M059J (cell line): ENCODE measurements around the gene SNX11. TPM values are rescaled to one million over a fixed set of nuclear protein-coding genes. Genes with fewer than 3 reads are reported as not detected.

Experiments
- DNase-seq: peaks from one replicate; pipeline ENCODE4 v3.0.0-alpha.2; 2012; ENCODE audit warnings: low read depth
- total RNA-seq: library from RNA; depleted of rRNA; stranded (reverse); fragments of >200 nt; shearing (Covaris generic); gene quantifications from 2 replicates; pipeline ENCODE4 v1.2.3, GENCODE V29; 2014

Gene SNX11
- total RNA-seq, 1 experiment from 2014 or later = 18.1 TPM

DNA sequence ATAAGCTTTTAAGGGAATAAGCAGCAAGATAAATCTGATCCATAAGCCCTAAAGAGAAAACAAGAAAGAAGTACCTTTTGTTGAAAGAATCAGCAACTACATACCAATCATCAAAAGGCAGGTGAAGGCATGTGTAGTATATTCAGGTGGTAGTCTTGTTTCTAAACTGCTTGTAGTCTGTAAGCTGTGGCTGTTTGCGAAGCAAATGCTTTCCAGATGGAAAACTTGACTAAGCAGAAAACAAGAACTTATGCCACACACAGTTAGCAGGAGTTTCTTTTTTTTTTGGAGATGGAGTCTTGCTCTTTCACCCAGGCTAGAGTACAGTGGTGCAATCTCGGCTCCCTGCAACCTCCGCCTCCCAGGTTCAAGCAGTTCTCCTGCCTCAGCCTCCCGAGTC lies 12.0 kb upstream of the SNX11 start:
- no peak for DNase-seq

DNA sequence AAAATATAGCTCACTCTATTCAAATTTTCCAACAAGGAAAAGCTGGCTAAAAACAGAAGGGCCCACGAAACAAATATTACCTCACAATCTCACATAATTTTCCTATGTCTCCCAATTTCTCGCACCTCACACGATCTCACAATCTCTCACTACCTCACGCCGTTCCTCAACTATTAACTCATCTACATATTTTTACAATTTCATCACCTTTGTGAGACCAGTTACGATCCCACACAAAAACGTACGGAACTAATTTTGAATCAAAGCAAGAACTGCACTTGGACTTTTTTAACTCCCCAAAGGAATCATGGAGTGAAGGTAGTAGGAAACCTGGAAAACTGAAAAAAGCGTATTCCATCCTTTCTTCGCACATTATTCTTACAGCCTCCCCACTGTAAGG lies 7.4 kb upstream of the SNX11 start:
- DNase-seq = peak; percentile 39

DNA sequence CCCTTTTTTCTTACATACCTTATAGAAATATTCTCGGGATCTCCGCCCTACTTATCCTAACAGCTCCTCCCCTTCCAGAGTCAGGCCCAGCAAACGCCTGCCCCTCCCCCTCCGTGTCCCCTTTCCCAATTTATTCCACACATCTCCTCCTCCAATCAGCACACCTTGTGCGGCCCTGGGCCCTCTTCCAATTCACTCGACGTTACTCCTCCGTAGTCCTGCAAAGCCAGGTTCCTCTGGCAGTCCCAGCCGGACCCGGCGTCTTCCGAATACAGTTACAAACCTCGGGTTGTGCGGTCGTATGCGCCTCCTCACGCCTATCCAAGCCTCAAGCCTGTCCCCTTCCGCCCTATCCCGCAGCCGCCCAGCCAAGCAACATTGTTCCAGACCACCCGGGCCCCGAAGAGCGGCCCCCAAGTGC lies 7.0 kb upstream of the SNX11 start:
- peak; percentile 67 for DNase-seq

DNA sequence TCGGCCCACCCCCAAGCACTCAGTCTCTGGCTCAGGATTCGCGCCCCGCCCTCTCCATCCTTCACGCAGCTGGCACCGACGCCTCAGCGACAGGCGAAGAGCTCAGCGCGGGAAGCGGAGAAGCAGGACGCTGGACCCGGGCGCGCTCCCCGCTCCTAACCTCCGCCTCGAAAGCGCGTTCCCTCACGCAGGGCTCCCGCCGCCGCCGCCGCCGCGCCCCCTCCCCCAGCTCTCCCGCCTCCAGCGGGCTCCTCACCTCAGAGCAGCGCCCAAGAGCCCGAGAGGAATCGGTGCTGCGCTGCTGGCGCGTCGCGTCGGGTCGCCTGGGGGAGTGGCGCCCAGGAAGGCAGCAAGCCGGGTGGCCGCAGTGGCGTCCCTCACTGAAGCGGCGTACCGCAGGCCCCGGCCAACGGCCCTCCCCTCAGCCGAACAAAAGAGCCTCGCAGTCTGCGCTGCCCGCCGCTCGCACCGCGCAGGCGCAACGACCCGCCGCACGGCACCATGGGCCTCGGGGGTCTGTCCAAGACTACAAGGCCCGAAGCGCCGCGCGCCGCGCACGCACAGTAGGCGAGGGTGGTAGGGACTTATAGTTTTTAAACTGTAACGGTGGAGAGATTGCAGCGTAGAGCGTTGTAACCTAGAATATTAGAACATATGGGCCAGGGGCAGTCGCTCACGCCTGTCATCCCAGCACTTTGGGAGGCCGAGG lies 6.4 kb upstream of the SNX11 start, which contains the start of gene CBX1:
CBX1 (minus strand) TSS at position 467 of the 709 bp plus-strand sequence. CDS start 24,474 bp downstream, outside the sequence.
- DNase-seq = peak; percentile 94

DNA sequence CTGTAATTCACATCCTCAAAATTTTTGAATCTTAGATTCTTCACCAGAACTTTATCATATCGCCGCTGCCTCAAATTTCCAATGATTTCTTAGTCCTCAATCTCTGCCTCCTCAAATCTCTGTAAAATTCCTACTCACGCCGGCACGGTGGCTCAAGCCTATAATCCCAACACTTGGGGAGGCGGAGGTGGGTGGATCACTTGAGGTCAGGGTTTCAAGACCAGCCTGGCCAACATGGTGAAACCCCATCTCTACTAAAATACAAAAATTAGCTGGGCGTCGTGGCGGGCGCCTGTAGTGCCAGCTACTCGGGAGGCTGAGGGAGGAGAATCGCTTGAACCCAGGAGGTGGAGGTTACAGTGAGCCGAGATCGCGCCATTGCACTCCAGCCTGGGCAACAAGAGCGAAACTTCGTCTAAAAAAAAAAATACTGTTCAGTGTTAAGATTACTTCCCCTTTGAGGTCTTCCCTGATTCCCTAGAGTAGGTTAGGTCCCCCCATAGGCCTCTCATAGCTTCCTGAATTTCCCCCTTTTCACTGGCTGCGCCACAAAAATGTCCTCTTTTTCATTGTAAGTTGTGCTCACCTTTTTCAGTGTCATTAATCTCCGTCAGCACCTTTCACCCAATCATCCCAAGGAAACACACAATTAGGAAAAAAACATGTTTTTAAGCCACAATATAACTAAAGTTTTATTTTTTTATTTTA lies 5.4 kb upstream of the SNX11 start:
- no peak for DNase-seq

DNA sequence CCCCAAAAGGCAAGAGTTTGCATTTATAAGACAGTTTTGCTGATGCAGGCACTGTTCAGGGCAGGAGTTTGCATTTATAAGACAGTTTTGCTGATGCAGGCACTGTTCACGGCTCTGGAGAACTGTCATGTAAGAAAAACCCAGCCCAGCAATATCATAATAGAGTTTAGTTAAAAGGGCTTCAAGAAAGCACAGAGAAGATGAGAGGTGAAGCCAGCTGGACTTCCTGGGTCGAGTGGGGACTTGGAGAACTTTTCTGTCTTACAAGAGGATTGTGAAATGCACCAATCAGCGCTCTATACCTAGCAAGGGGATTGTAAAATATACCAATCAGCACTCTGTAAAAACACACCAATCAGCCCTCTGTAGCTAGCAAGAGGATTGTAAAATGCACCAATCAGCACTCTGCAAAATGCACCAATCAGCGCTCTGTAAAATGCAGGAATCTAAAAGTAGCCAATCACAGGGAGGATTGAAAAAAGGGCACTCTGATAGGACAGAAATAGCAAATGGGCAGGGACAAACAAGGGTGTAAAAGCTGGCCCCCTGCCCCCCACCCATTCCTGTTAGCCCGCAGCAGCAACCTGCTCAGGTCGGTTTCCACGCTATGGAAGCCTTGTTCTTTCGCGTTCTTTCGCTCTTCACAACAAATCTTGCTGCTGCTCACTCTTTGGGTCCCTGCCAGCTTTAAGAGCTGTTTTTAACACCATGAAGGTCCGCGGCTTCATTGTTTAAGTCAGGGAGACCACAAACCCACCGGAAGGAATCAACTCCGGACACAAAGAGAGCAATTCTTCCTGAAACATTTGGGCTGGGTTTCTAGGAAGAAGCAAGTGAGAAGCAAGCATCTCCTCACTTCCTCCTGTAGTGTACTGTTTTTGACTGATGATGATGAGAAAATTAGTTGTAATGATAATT lies 4.5 kb upstream of the SNX11 start:
- no peak for DNase-seq

DNA sequence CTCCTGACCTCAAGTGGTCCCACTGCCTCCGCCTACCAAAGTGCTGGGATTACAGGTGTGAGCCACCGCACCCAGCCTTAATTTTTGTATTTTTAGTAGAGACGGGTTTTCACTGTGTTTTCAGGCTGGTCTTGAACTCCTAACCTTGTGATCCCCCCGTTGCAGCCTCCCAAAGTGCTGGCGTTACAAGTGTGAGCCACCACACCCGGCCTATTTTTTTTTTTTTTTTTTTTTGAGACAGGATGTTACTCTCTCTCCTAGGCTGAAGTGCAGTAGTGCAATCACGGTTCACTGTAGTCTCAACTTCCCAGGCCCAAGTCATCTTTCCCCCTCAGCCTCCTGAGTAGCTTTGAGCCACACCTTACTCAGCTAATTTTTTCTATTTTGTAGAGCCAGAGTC lies 3.1 kb upstream of the SNX11 start:
- no peak for DNase-seq

DNA sequence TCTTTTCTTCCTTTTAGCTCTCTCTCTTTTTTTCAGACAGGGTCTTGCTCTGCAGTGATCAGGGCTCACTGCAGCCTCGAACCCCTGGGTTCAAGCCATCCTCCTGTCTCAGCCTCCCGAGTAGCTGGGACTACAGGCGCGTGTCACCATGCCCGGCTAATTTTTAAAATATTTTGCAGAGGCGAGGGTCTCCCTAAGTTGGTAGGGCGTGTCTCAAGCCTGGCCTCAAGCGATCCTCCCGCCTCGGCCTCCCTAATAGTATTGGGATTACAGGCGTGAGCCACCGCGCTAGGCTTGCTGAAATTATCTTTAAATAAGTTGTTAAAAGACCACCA lies 797 bp upstream of the SNX11 start:
- no peak for DNase-seq

DNA sequence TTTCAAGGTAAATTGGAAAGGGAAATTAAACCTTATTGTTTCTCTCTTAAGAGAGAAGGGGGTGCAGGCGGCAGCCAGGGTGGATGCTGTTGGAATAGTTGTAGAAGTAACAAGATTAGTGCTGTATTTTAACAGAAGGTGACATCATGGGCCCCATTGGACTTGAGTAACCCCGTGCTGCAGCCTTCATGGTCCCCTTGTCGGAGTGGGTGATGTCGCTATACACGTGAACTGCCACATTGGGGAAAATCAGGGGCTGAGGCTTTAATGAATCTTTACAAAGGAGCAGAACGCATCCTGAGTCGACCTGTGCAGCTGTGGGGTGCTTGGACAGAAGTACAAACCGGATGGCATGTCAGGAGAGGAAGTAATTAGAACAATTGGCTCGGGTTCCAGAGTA lies 3.2 kb downstream of the SNX11 start:
- no peak for DNase-seq

DNA sequence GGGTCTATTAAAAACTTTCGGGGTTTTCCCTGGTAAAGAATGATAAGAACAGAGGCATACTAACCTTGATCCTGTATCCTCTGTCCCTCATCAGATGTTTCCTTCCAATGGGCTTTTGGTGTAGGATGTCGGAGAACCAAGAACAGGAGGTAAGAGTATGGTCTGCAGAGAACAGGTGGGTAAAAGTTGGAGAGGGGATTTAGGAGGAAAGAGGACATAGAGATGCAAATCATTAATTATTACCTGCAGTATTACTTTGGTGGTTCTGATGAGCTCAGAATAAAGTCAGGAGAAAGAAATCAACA lies 4.3 kb downstream of the SNX11 start:
- no peak for DNase-seq

DNA sequence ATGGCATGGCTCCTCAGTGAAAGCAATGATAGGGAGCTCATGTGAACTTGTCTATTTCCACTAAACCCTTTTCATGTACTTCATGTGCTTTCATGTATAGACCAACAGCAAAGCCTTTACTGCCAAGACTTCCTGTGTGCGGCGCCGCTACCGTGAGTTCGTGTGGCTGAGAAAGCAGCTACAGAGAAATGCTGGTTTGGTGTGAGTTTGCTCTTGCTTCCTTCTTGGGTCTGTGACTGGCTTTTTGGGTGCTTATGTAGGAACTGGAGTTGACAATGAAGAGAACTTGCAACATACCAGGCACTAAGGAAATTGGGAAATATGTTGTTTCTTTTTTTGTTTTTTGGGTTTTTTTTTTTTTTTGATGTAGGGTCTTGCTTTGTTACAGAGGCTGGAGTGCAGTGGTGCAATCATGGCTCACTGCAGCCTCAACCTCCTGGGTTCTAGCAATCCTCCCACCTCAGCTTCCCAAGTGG lies 5.7 kb downstream of the SNX11 start:
- DNase-seq = no peak

DNA sequence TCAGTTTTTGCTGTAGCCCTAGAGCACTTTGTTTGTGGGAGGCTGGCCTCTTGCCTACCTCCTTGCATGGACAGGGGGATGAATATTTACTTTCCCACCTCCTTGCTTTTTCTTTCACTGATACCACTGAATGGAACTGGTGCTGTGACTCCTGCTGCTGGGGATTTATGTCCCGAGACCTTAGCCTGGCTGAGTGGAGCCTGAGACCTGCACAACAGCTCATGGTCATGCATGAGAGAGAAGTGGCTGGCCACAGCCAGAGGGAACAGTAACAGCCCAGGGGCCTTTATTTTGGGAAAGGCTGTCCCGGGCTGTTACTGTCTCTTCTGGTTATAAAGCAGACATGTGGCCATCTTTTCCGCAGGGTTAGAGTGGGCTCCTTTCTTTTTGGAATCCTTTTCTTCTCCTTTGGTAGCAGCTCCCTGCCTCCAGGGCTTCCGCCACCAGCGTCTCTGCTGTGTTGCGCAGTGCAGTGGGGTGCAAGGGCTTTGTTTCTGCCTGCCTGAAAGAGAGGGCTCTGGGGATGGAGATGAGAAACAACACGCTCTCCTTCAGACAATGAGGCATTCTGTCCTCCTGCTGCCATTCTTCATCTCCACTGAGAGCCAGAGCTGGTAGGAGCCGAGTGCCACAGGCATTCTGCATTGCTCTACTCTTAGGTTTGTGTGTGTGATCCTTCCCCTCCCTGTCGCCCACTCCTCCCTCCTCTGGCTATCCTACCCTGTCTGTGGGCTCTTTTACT lies 14.5 kb downstream of the SNX11 start:
- DNase-seq = no peak

DNA sequence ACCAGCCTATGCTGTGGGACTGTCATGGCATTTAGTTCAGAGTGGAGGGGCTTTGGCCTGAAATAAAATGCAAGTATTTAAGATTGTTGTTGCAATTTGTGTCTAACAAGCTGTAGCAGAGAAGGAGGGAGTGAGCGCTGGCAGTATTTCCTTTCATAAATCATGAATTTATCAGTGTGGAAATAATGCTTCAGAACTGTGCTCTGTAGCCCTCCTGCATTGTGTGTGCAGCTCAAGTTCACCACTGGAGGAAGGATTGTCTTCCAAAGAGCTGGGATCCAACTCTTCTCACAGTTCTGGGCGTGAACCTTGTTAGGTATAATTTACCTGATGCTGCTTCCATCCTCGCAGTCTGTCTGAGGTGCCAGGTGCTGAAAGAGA lies 15.1 kb downstream of the SNX11 start:
- no peak for DNase-seq

DNA sequence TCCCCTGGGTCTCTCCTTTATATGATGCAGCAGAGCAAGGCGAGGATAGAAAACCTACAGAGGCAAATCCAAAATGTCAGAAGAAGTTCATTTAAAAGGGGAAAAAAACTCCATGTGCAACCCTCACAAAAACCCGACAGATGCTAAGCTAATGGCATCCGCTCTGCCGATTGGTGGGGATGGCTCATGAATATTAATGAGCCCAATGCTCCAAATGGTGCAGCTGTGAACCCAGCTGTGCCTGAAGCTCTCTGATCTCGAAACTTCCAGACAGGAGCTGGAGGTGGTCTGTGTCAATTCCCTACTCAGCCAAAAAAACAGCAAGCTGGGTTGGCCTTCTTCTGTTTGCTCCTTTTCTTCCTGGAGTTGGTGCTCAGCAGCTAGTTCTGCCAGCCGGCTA lies 15.5 kb downstream of the SNX11 start:
- no peak for DNase-seq

DNA sequence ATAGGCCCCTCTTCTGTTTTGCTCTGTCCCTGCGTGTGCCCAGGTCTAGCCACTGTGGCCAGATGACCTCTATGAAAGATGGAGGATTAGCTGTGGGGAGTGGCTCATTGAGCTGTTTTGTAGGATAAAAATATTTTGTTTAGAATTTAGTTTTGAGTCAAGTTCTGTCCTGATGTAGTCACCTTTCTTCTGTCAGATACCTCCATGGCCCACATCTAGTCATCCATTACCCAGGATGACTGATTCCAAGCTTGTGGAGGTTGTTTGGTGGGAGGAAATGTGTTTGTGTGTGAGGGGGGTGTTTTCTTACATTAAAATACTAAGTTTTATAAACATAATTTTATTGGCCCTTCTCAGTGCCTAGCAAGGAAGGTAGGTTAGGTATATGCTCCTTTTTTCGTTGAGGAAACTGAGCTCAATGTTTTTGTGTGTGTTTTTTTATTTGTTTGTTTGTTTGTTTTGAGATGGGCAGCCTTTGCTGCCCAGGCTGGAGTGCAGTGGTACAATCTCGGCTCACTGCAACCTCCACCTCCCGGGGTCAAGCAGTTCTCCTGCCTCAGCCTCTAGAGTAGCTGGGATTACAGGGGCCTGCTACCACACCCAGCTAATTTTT lies 16.3 kb downstream of the SNX11 start:
- DNase-seq = no peak

DNA sequence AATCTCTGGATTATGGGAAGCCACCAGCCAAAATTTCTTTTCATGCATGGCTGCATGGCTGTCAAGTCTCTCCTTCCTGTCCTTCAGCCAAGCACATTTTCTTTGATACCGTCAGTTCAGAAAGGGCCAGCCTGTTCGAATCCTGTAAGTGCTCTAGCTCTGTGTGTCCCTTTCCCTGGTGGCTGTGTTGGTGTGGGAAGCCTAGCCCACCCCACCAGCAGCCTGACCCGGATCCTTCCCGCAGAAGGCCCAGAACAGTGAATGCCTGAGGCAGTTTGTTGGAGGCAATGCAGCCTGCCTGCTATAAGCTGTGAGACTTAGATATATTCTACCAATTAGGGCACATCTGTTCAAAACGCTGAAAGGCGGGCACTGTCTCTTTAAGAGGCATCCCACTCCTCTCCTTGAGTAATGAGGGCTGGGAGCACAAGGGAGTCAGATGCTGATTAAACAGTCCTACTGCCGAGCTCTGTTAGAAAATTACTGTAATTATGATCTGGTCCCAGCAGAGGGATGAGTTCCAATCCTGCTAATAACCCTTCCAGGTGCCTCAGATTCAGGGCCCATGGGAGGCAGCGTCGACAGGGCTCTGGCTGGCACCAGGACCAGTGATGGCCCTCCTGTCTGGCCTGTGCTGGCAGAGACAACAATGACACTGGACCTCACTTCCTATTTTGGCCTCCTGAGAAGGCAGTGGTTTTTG lies 18.4 kb downstream of the SNX11 start:
- no peak for DNase-seq

DNA sequence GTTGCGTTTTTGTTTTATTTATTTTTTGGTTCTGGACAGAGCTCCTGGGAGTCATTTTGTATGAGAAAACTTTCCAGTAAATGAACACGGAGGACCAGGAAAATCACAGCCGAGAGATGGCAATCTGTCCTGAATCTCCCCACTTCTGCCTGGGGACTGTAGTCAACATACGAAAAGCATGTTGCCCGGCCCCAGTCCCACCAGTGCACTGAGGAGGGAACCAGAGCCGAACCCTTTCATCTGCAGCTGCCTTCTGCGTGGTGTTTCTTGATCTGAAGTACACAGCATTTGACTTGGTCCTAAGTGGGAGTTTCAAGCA lies 18.9 kb downstream of the SNX11 start:
- DNase-seq = no peak

DNA sequence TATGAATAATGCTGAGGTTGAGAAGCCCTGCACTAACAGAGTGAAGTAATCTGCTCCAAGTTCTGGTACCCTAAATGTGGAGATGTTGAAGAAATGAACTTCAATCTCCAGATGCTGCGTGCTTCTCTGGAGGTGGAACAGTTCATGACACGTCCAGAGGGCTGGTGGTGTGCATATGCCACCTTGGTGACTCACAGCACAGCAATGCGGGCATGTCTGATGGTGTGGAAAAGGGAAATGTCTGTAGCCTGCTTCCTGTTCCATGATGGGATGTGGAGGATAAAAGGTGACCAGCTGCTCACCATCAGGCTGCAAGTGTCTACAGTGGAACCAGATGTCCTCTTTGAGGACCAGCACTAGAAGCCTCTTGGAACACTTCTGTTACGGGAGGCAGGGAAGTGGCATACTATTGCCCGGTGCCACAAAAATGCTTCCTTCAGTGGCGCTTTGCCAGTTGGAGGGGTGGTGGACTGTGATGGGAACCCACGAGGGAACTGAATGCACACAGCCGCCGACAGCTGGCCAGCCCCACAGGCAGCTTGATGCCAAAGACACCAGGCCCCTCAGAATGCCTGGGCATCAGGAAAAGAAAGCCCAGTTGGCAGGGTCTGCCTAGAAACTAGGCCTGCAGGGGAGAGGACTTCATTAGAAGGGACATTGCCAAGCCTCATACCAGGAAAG lies 19.9 kb downstream of the SNX11 start:
- peak; percentile 87 for DNase-seq

DNA sequence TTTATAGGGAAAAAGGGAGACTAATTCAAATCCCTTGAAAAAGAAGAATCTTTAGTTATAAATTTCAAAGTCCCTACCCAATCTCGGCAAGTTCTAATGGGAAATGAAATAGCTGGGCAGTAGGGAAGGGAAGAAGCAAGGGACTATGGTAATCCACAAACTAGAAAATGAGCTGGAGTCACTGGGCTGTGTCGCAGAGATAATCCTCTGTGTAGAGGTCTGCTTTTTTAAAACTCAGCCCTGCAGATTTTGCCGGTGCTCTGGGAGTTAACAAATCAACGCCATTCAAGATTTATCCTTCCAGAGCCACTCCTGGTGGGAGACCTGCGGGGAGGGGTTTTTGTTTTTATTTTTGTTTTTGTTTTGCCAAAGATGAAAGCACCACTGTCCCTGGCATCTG lies 20.8 kb downstream of the SNX11 start:
- no peak for DNase-seq

DNA sequence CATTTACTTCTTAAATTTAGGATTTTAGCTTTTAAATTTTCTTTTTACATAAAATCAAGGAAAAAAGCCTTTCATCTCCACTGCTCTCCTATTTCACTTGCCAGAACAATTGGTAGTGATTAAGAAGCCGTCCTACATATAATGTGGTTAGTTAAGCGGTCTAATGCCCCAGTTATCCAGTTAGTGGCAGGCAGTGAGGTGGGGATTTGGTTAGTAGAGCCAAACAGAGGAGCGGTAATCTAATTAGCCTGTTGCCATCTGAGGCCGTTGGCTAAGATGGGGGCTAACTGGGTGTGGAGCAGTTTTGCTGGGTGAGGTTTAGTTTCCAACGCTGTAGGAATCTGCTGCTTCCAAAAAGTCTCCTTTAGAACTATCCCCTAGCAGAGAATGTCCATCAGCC lies 22.4 kb downstream of the SNX11 start:
- no peak for DNase-seq
